ENCODE data around the gene HMGXB3.

The HMGXB3 gene

DNA sequence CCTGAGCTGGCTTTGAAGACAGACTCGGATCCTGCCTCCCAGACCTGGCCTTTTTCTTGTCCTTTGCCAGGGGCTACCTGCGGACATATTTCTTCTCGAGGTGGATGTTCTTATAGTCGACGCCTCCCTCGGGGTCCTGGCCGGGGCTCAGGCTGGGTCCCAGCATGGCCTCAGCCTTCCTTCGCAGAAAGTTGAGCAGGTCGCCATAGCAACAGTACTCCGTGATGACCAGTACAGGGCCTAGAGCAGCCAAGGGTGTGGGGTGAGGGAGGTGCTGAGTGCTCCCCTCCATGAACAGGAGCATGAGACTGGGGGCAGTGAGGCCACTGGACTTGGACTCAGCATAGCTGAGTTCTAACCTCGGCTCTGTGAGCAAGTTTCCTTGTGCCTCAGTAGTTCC, 59.1 kb downstream of the HMGXB3 start:
- Histone ChIP-seq H3K9me3 (ENCODE audit: control insufficient read depth, insufficient read depth, low read length) (no peaks in the 10 kb centered on the region), H3K36me3 (ENCODE audit: control insufficient read depth, insufficient read depth, low read length) (no peaks in the 10 kb centered on the region), H3K27ac (ENCODE audit: low read length) (no peak overlapping the region), H3K4me3 (ENCODE audit: low read length) (no peak overlapping the region), H3K4me1 (ENCODE audit: control insufficient read depth, insufficient read depth, low read length) (peaks cover 5% of the 10 kb centered on the region), H3K27me3 (ENCODE audit: control insufficient read depth, insufficient read depth, low read length) (no peaks in the 10 kb centered on the region)
- DNase-seq (ENCODE audit: low read depth, low spot score), result no peak
- WGBS (ENCODE audit: insufficient coverage, insufficient read length), result no CpG with 5 or more reads among the region's 11 CpGs

DNA sequence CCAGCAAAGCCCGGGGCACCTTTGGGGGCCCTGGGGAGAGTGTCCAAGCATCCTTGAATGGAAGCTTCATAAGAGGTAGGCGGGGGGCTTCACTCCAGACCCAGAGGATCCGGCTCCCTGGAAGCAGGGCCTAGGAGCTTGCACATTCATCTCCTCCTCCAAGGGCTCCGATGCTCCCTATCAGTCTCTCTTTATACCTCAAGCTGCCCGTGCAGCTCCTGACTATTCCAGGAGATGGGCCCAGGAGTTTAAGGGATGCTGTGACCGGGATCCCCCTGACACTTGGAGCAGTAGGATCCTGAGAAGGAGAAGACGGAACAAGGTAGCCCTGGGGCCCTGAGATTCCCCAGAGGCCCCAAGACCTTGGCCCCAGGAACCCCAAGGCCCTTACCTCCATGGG, 59.9 kb downstream of the HMGXB3 start:
- whole genome bisulfite sequencing (ENCODE audit: insufficient coverage, insufficient read length), result no CpG with 5 or more reads among the region's 7 CpGs
- peaks cover 6% of the 10 kb centered on the region for H3K4me1 ChIP-seq (ENCODE audit: control insufficient read depth, insufficient read depth, low read length)
- H3K9me3 ChIP-seq (ENCODE audit: control insufficient read depth, insufficient read depth, low read length), result no peaks in the 10 kb centered on the region
- no peaks in the 10 kb centered on the region for H3K36me3 ChIP-seq (ENCODE audit: control insufficient read depth, insufficient read depth, low read length)
- no peaks in the 10 kb centered on the region for H3K27me3 ChIP-seq (ENCODE audit: control insufficient read depth, insufficient read depth, low read length)
- no peak overlapping the region for H3K27ac ChIP-seq (ENCODE audit: low read length)
- DNase-seq (ENCODE audit: low read depth, low spot score), result no peak
- H3K4me3 ChIP-seq (ENCODE audit: low read length), result no peak overlapping the region

DNA sequence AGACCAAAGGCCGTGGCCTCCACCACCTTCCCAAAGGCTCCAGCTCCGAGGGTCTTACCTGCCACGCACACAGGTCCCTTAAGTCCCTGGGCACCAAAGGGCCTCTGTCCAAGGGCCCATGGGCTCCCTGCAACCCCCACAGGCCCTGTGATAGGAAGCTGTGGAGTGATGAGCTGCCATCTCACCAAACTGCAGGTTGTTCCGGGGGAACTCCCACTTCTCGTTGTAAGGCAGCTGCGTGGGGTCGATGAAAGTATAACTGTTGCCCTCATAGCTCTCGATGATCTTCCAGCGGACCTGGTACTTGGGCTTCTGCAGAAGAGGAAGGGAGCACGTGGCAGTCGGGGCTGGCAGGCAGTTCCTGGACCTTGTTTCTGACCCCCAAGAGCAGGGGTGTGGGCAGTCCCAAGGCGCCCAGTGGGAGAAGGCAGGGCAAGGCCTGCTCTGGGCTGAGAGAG, 61.0 kb downstream of the HMGXB3 start:
- Histone ChIP-seq H3K9me3 (ENCODE audit: control insufficient read depth, insufficient read depth, low read length) (no peaks in the 10 kb centered on the region), H3K27ac (ENCODE audit: low read length) (no peak overlapping the region), H3K4me1 (ENCODE audit: control insufficient read depth, insufficient read depth, low read length) (peaks cover 7% of the 10 kb centered on the region), H3K36me3 (ENCODE audit: control insufficient read depth, insufficient read depth, low read length) (no peaks in the 10 kb centered on the region), H3K27me3 (ENCODE audit: control insufficient read depth, insufficient read depth, low read length) (no peaks in the 10 kb centered on the region), H3K4me3 (ENCODE audit: low read length) (no peak overlapping the region)
- DNase-seq (ENCODE audit: low read depth, low spot score), result no peak
- no CpG with 5 or more reads among the region's 12 CpGs for WGBS (ENCODE audit: insufficient coverage, insufficient read length)

DNA sequence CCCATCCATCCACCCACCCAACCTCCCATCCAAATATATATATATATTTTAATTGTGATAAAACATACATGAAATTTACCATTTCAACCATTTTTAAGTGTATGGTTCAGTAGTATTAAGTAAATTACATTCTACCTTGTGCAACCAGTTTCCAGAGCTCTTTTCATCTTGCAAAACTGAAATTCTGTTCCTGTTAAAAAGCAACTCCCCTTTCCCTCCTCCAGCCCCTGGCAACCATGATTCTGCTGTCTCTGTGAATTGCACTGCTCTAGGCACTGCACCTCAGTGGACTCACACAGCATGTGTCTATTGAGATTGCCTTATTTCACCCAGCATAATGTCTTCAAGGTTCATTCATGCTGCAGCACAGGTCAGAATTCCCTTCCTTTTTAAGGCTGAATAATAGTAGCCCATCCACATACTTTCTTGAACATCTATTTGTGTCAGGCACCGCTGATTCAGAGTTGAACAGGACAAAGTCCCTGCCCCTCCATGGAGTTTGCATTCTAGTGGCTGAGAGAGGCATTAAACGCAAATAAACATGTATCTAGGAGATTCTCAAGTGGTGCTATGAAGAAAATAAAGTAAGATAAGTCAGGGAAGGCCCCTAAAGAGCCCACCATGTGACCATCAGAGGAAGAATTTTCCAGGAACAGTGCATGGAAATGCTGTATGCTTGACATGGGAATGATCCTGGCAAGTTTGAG, 61.8 kb downstream of the HMGXB3 start:
- Histone ChIP-seq H3K27ac (ENCODE audit: low read length) (no peak overlapping the region), H3K4me1 (ENCODE audit: control insufficient read depth, insufficient read depth, low read length) (peaks cover 6% of the 10 kb centered on the region), H3K27me3 (ENCODE audit: control insufficient read depth, insufficient read depth, low read length) (no peaks in the 10 kb centered on the region), H3K4me3 (ENCODE audit: low read length) (no peak overlapping the region), H3K9me3 (ENCODE audit: control insufficient read depth, insufficient read depth, low read length) (no peaks in the 10 kb centered on the region), H3K36me3 (ENCODE audit: control insufficient read depth, insufficient read depth, low read length) (no peaks in the 10 kb centered on the region)
- DNase-seq (ENCODE audit: low read depth, low spot score), result no peak
- WGBS (ENCODE audit: insufficient coverage, insufficient read length), result no CpG with 5 or more reads among the region's 2 CpGs

DNA sequence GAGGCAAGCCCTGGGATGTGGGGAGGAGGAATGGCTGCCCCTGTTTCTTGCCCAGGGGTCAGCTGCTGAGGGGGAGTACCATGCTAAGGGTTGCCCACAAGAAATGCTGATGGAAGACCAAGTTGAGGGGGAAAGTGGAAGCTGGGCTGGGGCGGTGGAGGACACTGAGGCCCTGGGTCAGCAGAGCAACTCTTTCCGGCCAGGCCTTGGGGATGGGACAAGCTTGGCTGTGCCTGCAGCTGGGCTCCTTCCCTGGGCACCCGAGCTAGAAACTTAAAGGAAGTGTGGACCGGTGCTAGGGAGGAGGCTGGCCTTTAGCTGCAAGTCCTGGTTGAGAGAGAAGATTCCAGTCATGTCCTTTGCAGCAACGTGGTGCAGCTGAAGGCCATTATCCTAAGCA, 63.1 kb downstream of the HMGXB3 start:
- H3K27ac ChIP-seq (ENCODE audit: low read length), result no peak overlapping the region
- H3K9me3 ChIP-seq (ENCODE audit: control insufficient read depth, insufficient read depth, low read length), result no peaks in the 10 kb centered on the region
- no peaks in the 10 kb centered on the region for H3K27me3 ChIP-seq (ENCODE audit: control insufficient read depth, insufficient read depth, low read length)
- H3K4me3 ChIP-seq (ENCODE audit: low read length), result no peak overlapping the region
- no CpG with 5 or more reads among the region's 5 CpGs for WGBS (ENCODE audit: insufficient coverage, insufficient read length)
- 0 out of 2 replicates have a peak, but pooled peaks cover 1% of the 10 kb centered on the region for H3K4me1 ChIP-seq (ENCODE audit: control insufficient read depth, insufficient read depth, low read length)
- H3K36me3 ChIP-seq (ENCODE audit: control insufficient read depth, insufficient read depth, low read length), result no peaks in the 10 kb centered on the region
- no peak for DNase-seq (ENCODE audit: low read depth, low spot score)

DNA sequence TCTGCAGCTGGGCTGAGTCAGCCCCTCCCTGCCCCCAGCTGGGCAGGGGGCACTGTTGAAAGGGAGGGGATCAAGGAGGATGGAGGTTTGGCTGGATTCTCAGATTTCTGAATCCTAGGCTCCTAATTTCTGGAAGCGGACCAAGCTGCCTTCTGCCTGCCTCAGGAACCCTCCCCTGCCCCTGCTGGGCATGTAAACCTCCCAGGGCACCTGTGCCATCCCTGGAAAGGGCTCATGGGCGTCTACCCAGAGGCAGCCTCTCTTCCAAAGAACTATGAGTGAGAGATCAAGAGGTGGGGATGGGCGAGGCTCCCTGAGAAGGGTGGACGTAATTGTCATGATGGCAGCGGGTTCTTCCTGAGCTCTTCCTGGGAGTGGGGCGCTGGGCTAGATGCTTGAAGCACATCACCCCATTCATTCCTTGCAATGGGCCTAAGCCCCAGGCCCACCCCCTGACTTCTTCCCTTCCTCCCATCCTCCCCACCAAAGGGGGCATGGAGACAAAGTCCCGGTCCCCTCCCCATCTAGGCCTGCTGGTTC, 64.2 kb downstream of the HMGXB3 start:
- Histone ChIP-seq H3K4me1 (ENCODE audit: control insufficient read depth, insufficient read depth, low read length) (0 out of 2 replicates have a peak, but pooled peaks cover 1% of the 10 kb centered on the region), H3K27me3 (ENCODE audit: control insufficient read depth, insufficient read depth, low read length) (no peaks in the 10 kb centered on the region), H3K4me3 (ENCODE audit: low read length) (no peak overlapping the region), H3K27ac (ENCODE audit: low read length) (no peak overlapping the region), H3K36me3 (ENCODE audit: control insufficient read depth, insufficient read depth, low read length) (no peaks in the 10 kb centered on the region; the same call in 1 of the 2 replicates), H3K9me3 (ENCODE audit: control insufficient read depth, insufficient read depth, low read length) (no peaks in the 10 kb centered on the region)
- DNase-seq (ENCODE audit: low read depth, low spot score), result no peak
- WGBS (ENCODE audit: insufficient coverage, insufficient read length), result no CpG with 5 or more reads among the region's 7 CpGs

DNA sequence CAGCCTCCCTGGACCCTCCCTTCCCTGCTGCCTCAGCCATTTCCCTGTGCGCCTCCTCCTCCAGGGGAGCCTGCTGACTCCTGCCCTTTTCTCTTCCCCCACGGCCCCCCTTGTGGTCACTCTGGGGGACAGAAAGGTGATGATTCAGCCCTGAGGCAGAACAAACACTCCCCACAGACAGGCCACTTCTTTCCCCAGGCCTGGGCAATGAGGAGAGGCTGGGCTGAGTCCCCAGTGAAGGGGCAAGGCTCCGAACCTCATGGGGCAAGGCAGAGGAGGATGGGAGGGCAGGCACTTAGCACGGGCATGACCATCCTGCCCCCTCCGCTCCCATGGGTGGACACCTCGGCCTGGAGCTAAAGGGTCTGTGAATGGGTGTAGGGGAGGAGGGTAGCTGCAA, 64.8 kb downstream of the HMGXB3 start:
- 0 out of 2 replicates have a peak, but pooled peaks cover 3% of the 10 kb centered on the region for H3K4me1 ChIP-seq (ENCODE audit: control insufficient read depth, insufficient read depth, low read length)
- H3K9me3 ChIP-seq (ENCODE audit: control insufficient read depth, insufficient read depth, low read length), result no peaks in the 10 kb centered on the region
- H3K27ac ChIP-seq (ENCODE audit: low read length), result no peak overlapping the region
- no peaks in the 10 kb centered on the region; the same call in 1 of the 2 replicates for H3K36me3 ChIP-seq (ENCODE audit: control insufficient read depth, insufficient read depth, low read length)
- no peaks in the 10 kb centered on the region for H3K27me3 ChIP-seq (ENCODE audit: control insufficient read depth, insufficient read depth, low read length)
- H3K4me3 ChIP-seq (ENCODE audit: low read length), result no peak overlapping the region
- WGBS (ENCODE audit: insufficient coverage, insufficient read length), result no CpG with 5 or more reads among the region's 6 CpGs
- DNase-seq (ENCODE audit: low read depth, low spot score), result no peak

DNA sequence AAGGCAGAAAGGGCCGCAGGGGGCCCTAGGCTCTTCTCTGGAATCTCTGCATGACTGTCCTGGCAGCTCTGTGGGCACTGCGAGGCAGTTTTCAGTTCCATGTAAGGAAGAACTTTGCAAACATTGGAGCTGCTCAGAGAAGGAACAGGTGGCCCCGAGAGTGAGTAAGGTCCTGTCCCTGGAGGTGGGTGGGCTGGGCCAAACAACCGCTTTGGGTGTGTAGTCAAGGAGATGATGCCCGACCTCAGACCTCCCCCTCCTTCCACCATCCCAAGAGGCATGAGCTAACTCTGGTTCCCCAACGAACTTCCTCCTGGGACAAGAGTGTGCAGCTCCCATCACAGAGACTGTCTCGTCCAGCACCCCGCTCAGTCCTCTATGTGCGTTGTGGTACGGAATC, 65.3 kb downstream of the HMGXB3 start:
- no peak overlapping the region for H3K4me3 ChIP-seq (ENCODE audit: low read length)
- WGBS (ENCODE audit: insufficient coverage, insufficient read length), result no CpG with 5 or more reads among the region's 10 CpGs
- DNase-seq (ENCODE audit: low read depth, low spot score), result no peak
- H3K27me3 ChIP-seq (ENCODE audit: control insufficient read depth, insufficient read depth, low read length), result no peaks in the 10 kb centered on the region
- no peaks in the 10 kb centered on the region for H3K9me3 ChIP-seq (ENCODE audit: control insufficient read depth, insufficient read depth, low read length)
- H3K4me1 ChIP-seq (ENCODE audit: control insufficient read depth, insufficient read depth, low read length), result 0 out of 2 replicates have a peak, but pooled peaks cover 3% of the 10 kb centered on the region
- H3K27ac ChIP-seq (ENCODE audit: low read length), result no peak overlapping the region
- H3K36me3 ChIP-seq (ENCODE audit: control insufficient read depth, insufficient read depth, low read length), result no peaks in the 10 kb centered on the region; the same call in 1 of the 2 replicates

DNA sequence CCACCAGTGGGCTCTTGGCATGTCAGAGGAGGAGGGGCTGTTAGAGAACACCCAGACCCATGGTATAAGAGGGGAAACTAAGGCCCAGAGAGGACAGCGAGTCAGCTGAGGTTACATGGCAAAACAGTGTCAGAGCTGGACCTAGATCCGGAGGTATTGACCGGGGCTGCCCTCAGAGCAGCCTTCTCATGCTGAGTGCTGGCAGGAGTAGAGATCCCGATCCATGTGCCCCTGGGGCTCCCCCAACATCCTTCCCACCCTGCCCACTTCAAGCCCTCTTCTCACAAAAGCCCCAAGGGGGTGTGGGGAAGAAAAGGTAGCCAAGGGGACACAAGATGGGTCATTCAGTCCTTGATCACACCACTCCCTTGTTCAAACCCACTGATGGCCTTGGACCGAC, 65.9 kb downstream of the HMGXB3 start:
- H3K36me3 ChIP-seq (ENCODE audit: control insufficient read depth, insufficient read depth, low read length), result no peaks in the 10 kb centered on the region; the same call in 1 of the 2 replicates
- DNase-seq (ENCODE audit: low read depth, low spot score), result no peak
- H3K4me3 ChIP-seq (ENCODE audit: low read length), result no peak overlapping the region
- H3K9me3 ChIP-seq (ENCODE audit: control insufficient read depth, insufficient read depth, low read length), result no peaks in the 10 kb centered on the region
- 0 out of 2 replicates have a peak, but pooled peaks cover 3% of the 10 kb centered on the region for H3K4me1 ChIP-seq (ENCODE audit: control insufficient read depth, insufficient read depth, low read length)
- no peaks in the 10 kb centered on the region for H3K27me3 ChIP-seq (ENCODE audit: control insufficient read depth, insufficient read depth, low read length)
- no CpG with 5 or more reads among the region's 5 CpGs for WGBS (ENCODE audit: insufficient coverage, insufficient read length)
- no peak overlapping the region for H3K27ac ChIP-seq (ENCODE audit: low read length)

DNA sequence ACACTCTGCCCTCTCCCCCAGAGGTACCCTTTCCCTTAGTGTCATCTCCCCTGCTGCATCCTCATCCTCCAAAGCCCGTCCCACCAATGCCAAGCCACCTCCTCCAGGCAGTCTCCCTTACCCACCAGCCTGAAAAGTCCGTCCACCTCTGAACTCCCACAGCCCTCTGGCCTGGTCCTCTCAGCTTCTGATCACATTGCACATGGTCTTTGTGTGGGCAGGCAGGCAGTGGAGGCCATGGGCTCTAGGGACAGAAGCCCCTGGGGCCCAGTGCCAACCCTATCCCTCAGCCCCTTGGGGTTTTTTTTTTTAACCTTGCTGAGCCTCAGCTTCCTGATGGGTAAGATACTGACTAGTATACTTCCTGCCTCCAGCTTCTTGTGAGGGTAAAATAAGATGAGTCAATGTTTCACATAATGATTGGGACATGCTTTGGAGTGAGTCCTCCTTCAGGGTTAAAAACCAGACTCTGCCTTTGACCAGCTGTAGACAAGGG, 66.4 kb downstream of the HMGXB3 start:
- WGBS (ENCODE audit: insufficient coverage, insufficient read length), result no CpG with 5 or more reads among the region's 2 CpGs
- Histone ChIP-seq H3K27ac (ENCODE audit: low read length) (no peak overlapping the region), H3K36me3 (ENCODE audit: control insufficient read depth, insufficient read depth, low read length) (no peaks in the 10 kb centered on the region; the same call in 1 of the 2 replicates), H3K4me3 (ENCODE audit: low read length) (no peak overlapping the region), H3K9me3 (ENCODE audit: control insufficient read depth, insufficient read depth, low read length) (no peaks in the 10 kb centered on the region), H3K4me1 (ENCODE audit: control insufficient read depth, insufficient read depth, low read length) (0 out of 2 replicates have a peak, but pooled peaks cover 3% of the 10 kb centered on the region), H3K27me3 (ENCODE audit: control insufficient read depth, insufficient read depth, low read length) (no peaks in the 10 kb centered on the region)
- no peak for DNase-seq (ENCODE audit: low read depth, low spot score)

All from iPS DF 6.9 (cell line).